MM.1S (cell line): ENCODE data around the gene SLC12A7.

Source experiments
- CTCF ChIP-seq: fragments of 300-600 bp; sonication (generic); IDR thresholded peaks from 2 replicates; pipeline ENCODE4 v1.5.1; 2016; ENCODE audit warnings: antibody characterized with exemption, low read length, mixed read lengths
- EZH2phosphoT487 ChIP-seq: fragments of 300-600 bp; sonication (generic); IDR thresholded peaks from 2 replicates; pipeline ENCODE4 v1.6.1; 2018; ENCODE audit warnings: antibody characterized with exemption, low read length

- no peak for TF ChIP-seq CTCF
- TF ChIP-seq EZH2phosphoT487, result no peak
Observed at GRCh38 chr5:1014781-1015221, 97.1 kb downstream of the SLC12A7 start.
